Neural cell (in vitro differentiated cells): Measurements from ENCODE around the gene PILRA. TPM values are rescaled to one million over a fixed set of nuclear protein-coding genes. Genes with fewer than 3 reads are reported as not detected.

ENCODE experiments used
- H2AFZ ChIP-seq: fragments of 200-600, 300-800 bp; sonication (generic), shearing (Covaris generic); 2 replicates; pipeline ENCODE4 v1.6.0; 2014; ENCODE audit warnings: low read depth, mild to moderate bottlenecking, antibody characterized with exemption, low read length, moderate library complexity
- H3F3A ChIP-seq: fragments of 200-600 bp; shearing (Covaris generic); 2 replicates; pipeline ENCODE4 v1.6.1; 2016; ENCODE audit warnings: mild to moderate bottlenecking, moderate library complexity, mixed read lengths, antibody characterized with exemption, low read length; ENCODE audit not compliant: insufficient read depth, poor library complexity, severe bottlenecking
- H3K27ac ChIP-seq: fragments of 200-600, 300-800 bp; sonication (generic), shearing (Covaris generic); 2 replicates; pipeline ENCODE4 v1.5.1; 2014; ENCODE audit warnings: mild to moderate bottlenecking, low read length, moderate library complexity
- H3K27me3 ChIP-seq: fragments of 300-800, 200-600 bp; sonication (generic), shearing (Covaris generic); 2 replicates; pipeline ENCODE4 v1.6.0; 2014; ENCODE audit warnings: mild to moderate bottlenecking, low read depth, low read length, moderate library complexity; ENCODE audit not compliant: insufficient read depth
- H3K36me3 ChIP-seq: fragments of 300-800, 200-600 bp; sonication (generic), shearing (Covaris generic); 2 replicates; pipeline ENCODE4 v1.5.1; 2014; ENCODE audit warnings: mild to moderate bottlenecking, antibody characterized with exemption, low read length, moderate library complexity; ENCODE audit not compliant: insufficient read depth
- H3K4me2 ChIP-seq: fragments of 300-800, 200-600 bp; sonication (generic), shearing (Covaris generic); 2 replicates; pipeline ENCODE4 v1.6.0; 2014; ENCODE audit warnings: mild to moderate bottlenecking, low read length
- H3K4me3 ChIP-seq: fragments of 300-800, 200-600 bp; sonication (generic), shearing (Covaris generic); 2 replicates; pipeline ENCODE4 v1.5.1; 2014; ENCODE audit warnings: mild to moderate bottlenecking, low read length, moderate library complexity
- H3K79me2 ChIP-seq: fragments of 200-600 bp; shearing (Covaris generic); replicated peaks from 2 replicates; pipeline ENCODE4 v1.6.0; 2014; ENCODE audit warnings: mild to moderate bottlenecking, low read length, moderate library complexity; ENCODE audit not compliant: insufficient read depth
- H3K9ac ChIP-seq: fragments of 300-800, 200-600 bp; sonication (generic), shearing (Covaris generic); 2 replicates; pipeline ENCODE4 v1.6.1; 2016; ENCODE audit warnings: mild to moderate bottlenecking, low read length, mixed read lengths
- H3K9me2 ChIP-seq: fragments of 200-600 bp; shearing (Covaris generic); 2 replicates; pipeline ENCODE4 v1.6.1; 2016; ENCODE audit warnings: mild to moderate bottlenecking, low read length, mixed read lengths; ENCODE audit not compliant: insufficient read depth
- H3K9me3 ChIP-seq: fragments of 200-600, 300-800 bp; sonication (generic), shearing (Covaris generic); 2 replicates; pipeline ENCODE4 v1.6.1; 2016; ENCODE audit warnings: mild to moderate bottlenecking, mixed run types, low read length, moderate library complexity, mixed read lengths
- H4K20me1 ChIP-seq: fragments of 200-600 bp; shearing (Covaris generic); 2 replicates; pipeline ENCODE4 v1.6.1; 2016; ENCODE audit warnings: mild to moderate bottlenecking, mixed run types; ENCODE audit not compliant: insufficient read depth
- EP300 ChIP-seq: fragments of 450-650 bp; conservative IDR thresholded peaks from 2 replicates; pipeline ENCODE4 v1.6.1; 2014; ENCODE audit warnings: antibody characterized with exemption, mild to moderate bottlenecking, moderate library complexity; ENCODE audit not compliant: poor library complexity, severe bottlenecking
- EZH2 ChIP-seq: fragments of 200-600, 300-800 bp; shearing (Covaris generic), sonication (generic); IDR thresholded peaks from 2 replicates; pipeline ENCODE4 v1.6.1; 2014; ENCODE audit warnings: antibody characterized with exemption, low read length, borderline replicate concordance, mild to moderate bottlenecking; ENCODE audit not compliant: insufficient read depth, poor library complexity, severe bottlenecking
- MXI1 ChIP-seq: fragments of 450-650 bp; conservative IDR thresholded peaks from 2 replicates; pipeline ENCODE4 v1.6.1; 2014; ENCODE audit warnings: antibody characterized with exemption, mild to moderate bottlenecking; ENCODE audit not compliant: poor library complexity, severe bottlenecking
- POLR2AphosphoS5 ChIP-seq: IDR thresholded peaks from 2 replicates; pipeline ENCODE4 v1.6.1; 2012
- RAD21 ChIP-seq: fragments of 450-650 bp; conservative IDR thresholded peaks from 2 replicates; pipeline ENCODE4 v1.6.1; 2014; ENCODE audit warnings: antibody characterized with exemption, mild to moderate bottlenecking, moderate library complexity
- SMC3 ChIP-seq: fragments of 450-650 bp; conservative IDR thresholded peaks from 2 replicates; pipeline ENCODE4 v1.6.1; 2014; ENCODE audit warnings: antibody characterized with exemption, mild to moderate bottlenecking, moderate library complexity; ENCODE audit not compliant: poor library complexity
- TAF1 ChIP-seq: IDR thresholded peaks from 2 replicates; pipeline ENCODE4 v1.6.1; 2012; ENCODE audit warnings: low read depth
- polyA plus RNA-seq: library from polyadenylated mRNA; depleted of rRNA; stranded (reverse); fragments of >200 nt; gene quantifications from 2 replicates; pipeline ENCODE4 v1.2.3, GENCODE V29; 2014
- TF ChIP-seq, protein P1 (sequence below): IDR thresholded peaks from 2 replicates; pipeline ENCODE4 v1.6.1; 2012; ENCODE audit warnings: borderline replicate concordance
- TF ChIP-seq, protein P2 (sequence below): fragments of 450-650 bp; IDR thresholded peaks from 2 replicates; pipeline ENCODE4 v1.5.1; 2014; ENCODE audit warnings: antibody characterized with exemption, mild to moderate bottlenecking, moderate library complexity; ENCODE audit not compliant: poor library complexity, severe bottlenecking

Gene PILRA
- polyA plus RNA-seq, 1 donor from 2014 or later, result 23.7 TPM

DNA sequence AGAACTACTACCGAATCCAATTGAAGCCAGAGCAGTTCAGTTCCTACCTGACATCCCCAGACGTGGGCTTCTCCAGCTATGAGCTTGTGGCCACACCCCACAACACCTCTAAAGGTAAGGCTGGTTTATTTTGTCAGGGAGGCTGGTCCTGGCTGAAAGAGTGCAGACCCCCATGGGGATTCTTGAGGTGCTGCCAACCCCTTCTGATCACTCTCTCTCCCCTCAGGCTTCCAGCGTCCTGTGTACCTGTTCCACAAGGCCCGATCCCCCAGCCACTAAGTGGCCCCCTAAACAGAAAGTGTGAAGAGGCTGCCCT is 59.9 kb downstream of the PILRA start:
- Histone ChIP-seq H3K27ac (no peak overlapping the region), H3K4me2 (no peak overlapping the region), H3K79me2 (peaks cover 25% of the 10 kb centered on the region), H3K9ac (no peak overlapping the region), H3K36me3 (no peaks in the 10 kb centered on the region), H3K27me3 (no peaks in the 10 kb centered on the region), H4K20me1 (no peaks in the 10 kb centered on the region), H3F3A (no peaks in the 10 kb centered on the region), H3K9me3 (no peaks in the 10 kb centered on the region), H3K4me3 (no peak overlapping the region), H2AFZ (no peak overlapping the region), H3K9me2 (no peaks in the 10 kb centered on the region)
- no peak for TF ChIP-seq EP300
- no peak for TF ChIP-seq EZH2
- TF ChIP-seq MXI1, result no peak
- TF ChIP-seq, protein P1, sequence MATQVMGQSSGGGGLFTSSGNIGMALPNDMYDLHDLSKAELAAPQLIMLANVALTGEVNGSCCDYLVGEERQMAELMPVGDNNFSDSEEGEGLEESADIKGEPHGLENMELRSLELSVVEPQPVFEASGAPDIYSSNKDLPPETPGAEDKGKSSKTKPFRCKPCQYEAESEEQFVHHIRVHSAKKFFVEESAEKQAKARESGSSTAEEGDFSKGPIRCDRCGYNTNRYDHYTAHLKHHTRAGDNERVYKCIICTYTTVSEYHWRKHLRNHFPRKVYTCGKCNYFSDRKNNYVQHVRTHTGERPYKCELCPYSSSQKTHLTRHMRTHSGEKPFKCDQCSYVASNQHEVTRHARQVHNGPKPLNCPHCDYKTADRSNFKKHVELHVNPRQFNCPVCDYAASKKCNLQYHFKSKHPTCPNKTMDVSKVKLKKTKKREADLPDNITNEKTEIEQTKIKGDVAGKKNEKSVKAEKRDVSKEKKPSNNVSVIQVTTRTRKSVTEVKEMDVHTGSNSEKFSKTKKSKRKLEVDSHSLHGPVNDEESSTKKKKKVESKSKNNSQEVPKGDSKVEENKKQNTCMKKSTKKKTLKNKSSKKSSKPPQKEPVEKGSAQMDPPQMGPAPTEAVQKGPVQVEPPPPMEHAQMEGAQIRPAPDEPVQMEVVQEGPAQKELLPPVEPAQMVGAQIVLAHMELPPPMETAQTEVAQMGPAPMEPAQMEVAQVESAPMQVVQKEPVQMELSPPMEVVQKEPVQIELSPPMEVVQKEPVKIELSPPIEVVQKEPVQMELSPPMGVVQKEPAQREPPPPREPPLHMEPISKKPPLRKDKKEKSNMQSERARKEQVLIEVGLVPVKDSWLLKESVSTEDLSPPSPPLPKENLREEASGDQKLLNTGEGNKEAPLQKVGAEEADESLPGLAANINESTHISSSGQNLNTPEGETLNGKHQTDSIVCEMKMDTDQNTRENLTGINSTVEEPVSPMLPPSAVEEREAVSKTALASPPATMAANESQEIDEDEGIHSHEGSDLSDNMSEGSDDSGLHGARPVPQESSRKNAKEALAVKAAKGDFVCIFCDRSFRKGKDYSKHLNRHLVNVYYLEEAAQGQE, result no peak
- TF ChIP-seq POLR2AphosphoS5, result no peak
- TF ChIP-seq, protein P2, sequence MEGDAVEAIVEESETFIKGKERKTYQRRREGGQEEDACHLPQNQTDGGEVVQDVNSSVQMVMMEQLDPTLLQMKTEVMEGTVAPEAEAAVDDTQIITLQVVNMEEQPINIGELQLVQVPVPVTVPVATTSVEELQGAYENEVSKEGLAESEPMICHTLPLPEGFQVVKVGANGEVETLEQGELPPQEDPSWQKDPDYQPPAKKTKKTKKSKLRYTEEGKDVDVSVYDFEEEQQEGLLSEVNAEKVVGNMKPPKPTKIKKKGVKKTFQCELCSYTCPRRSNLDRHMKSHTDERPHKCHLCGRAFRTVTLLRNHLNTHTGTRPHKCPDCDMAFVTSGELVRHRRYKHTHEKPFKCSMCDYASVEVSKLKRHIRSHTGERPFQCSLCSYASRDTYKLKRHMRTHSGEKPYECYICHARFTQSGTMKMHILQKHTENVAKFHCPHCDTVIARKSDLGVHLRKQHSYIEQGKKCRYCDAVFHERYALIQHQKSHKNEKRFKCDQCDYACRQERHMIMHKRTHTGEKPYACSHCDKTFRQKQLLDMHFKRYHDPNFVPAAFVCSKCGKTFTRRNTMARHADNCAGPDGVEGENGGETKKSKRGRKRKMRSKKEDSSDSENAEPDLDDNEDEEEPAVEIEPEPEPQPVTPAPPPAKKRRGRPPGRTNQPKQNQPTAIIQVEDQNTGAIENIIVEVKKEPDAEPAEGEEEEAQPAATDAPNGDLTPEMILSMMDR, result no peak
- no peak for TF ChIP-seq SMC3
- TF ChIP-seq TAF1, result no peak
- no peak for TF ChIP-seq RAD21

DNA sequence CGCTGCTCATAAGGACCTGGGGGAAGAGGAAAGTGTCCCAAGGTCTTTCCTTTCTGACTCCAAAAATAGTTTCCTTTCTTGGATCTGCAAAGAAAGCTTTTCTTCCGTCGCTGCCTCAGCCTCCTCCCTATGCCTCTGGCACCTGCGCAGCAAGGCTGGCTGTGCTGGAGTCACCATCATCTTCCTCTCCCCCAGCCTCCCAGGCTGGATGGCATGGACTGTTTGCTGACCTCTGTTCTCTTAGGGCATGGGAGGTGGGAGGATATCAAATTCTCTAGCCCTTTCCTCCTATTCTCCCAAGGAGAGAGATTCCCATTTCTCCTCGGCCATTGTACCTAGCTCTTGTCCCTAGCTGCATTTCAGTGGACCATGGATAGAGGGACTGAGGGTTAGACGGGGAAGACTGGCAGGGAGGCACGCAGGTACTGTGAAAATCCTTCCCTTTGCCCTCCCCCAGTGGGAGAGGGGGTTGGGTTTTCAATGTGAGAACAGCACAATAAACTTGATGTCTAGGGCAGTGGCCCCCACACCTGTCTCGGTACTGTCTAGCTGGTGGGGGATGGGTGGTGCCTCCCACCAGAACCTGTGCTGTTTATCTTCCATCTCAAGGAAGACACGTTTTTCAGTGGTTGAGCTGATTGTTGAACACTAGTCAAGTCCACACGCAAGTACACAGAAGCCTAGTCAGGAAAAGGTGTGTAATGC is 60.5 kb downstream of the PILRA start:
- Histone ChIP-seq H2AFZ (no peak overlapping the region), H3K4me2 (no peak overlapping the region), H3K27ac (no peak overlapping the region), H3K79me2 (peaks cover 25% of the 10 kb centered on the region), H3K36me3 (no peaks in the 10 kb centered on the region), H4K20me1 (no peaks in the 10 kb centered on the region), H3F3A (no peaks in the 10 kb centered on the region), H3K4me3 (no peak overlapping the region), H3K9me3 (no peaks in the 10 kb centered on the region), H3K9ac (no peak overlapping the region), H3K9me2 (no peaks in the 10 kb centered on the region), H3K27me3 (no peaks in the 10 kb centered on the region)
- no peak for TF ChIP-seq POLR2AphosphoS5
- no peak for TF ChIP-seq MXI1
- TF ChIP-seq TAF1, result no peak
- TF ChIP-seq, protein P2, result no peak
- TF ChIP-seq EP300, result no peak
- no peak for TF ChIP-seq SMC3
- no peak for TF ChIP-seq EZH2
- TF ChIP-seq, protein P1, result no peak
- TF ChIP-seq RAD21, result no peak
